ENCODE data around the gene TRIP13.
"Not testable (repeated sequence)": the region's sequence is repeated elsewhere in the genome, so short reads cannot be mapped to it uniquely, and the experiment has no call there.

TRIP13 gene

DNA sequence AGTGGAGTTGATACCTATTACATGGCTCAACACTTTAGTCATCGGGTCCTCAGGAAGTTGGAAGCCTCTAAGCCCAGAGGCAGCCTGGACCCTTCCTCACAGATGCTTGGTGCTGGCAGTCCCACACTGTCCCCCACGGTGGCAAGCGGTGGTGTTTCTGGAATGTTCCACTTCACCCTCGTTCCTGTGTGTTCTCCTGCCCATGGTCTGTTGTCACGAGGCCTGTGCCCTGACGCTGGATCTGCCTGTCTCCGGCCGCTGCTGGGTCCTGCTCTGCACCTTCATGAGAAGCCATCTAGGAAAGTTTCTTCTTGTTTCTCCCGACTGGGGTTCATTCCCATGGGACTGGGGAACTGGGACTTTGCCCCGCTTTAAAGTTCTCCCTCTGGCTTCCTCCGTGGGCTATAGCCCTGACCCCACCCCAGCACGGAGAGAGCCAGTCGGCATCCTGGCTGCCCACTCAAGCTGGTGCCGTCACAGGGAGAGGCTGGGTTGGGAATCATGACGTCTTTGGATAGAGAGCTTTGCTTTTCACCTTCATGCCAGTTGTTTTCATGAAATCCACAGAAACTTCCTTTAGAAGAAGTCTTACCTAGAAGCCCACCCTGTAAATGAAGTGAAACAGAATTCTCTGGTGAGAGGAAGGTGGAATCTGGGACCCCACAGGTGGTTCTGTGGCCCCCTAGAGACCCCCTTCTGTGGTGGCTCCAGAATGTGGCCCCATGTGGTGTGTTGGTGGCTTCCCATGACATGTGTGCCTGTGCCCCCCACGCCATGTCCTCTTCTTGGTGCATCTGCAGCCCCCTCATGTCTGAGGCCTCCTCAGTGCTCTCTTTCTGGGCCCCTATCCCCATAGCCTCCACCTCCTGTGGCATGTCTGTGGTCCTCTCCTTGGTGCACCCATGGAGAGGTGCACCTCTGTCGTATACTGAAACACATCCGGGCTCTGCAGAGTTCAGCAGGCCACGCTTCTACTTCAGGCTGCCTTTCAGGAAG is 43.8 kb downstream of the TRIP13 start:
- TF ChIP-seq, protein P1, sequence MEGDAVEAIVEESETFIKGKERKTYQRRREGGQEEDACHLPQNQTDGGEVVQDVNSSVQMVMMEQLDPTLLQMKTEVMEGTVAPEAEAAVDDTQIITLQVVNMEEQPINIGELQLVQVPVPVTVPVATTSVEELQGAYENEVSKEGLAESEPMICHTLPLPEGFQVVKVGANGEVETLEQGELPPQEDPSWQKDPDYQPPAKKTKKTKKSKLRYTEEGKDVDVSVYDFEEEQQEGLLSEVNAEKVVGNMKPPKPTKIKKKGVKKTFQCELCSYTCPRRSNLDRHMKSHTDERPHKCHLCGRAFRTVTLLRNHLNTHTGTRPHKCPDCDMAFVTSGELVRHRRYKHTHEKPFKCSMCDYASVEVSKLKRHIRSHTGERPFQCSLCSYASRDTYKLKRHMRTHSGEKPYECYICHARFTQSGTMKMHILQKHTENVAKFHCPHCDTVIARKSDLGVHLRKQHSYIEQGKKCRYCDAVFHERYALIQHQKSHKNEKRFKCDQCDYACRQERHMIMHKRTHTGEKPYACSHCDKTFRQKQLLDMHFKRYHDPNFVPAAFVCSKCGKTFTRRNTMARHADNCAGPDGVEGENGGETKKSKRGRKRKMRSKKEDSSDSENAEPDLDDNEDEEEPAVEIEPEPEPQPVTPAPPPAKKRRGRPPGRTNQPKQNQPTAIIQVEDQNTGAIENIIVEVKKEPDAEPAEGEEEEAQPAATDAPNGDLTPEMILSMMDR (IDR thresholded peaks at IDR 0.05), result no peak
- TF ChIP-seq ZFX (IDR thresholded peaks at IDR 0.05; ENCODE audit: borderline replicate concordance), result no peak

DNA sequence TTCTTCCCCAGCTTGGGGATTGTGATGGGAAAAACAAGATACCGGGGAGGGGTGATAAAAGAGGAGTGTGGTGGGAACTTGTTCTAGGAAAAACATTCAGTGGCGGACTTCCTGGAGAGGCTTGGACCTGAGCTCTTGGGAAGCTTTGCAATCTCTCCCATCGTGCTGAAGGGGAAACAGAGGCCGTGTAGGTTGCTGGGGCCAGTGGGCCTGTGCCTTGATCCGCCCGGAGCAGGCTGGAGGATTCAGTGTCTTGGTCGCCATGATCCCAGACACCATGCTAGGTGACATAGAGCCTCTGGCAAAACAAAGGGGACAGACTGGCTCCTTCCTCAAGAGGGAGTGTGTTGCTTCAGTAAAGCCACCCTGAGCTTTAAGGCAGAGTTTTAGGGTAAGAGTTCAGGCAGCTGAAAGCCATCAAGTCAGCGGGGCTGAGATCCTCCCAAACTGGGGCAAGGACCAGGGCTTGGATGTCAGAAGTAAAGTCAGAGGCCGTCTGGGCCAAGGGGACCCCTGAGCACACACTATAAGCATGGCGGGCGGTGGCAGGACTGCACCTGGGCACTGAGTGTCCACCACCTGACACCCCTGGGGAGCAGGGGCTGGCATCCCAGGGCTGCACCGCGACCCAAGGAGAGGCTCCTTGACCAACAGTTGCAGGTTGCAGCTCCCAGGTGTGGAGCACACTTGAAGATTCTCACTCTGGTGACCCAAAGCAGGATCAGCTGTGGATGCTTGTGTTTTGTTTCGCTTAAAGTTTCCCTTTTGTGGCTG is 44.7 kb downstream of the TRIP13 start:
- no peak for TF ChIP-seq ZFX (IDR thresholded peaks at IDR 0.05; ENCODE audit: borderline replicate concordance)
- TF ChIP-seq, protein P1 (IDR thresholded peaks at IDR 0.05), result no peak
- H3K27ac ChIP-seq, result no peak overlapping the region

More for the DNA sequence above, 43.8 kb downstream of the TRIP13 start:
- H3K27ac ChIP-seq, result no peak overlapping the region

DNA sequence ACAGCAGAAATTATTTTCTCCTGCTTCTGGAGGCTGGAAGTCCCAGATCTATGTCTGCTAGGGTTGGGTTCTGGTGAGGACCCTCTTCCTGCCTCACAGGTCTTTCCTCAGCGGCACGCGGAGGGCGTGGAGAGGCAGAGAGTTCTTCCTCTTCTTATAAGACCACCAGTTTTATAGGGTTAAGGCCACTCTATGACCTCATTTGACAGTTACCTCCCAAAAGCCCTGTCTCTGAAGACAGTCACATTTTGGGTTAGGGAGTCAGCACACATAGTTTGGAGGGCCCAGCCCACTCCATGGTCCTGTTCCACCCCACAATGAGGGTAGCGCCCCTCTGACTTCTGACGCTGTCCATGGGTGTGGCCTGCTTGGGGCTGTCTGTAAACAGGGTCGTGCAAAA is 46.7 kb downstream of the TRIP13 start:
- no peak for TF ChIP-seq ZFX (IDR thresholded peaks at IDR 0.05; ENCODE audit: borderline replicate concordance)
- TF ChIP-seq, protein P1 (IDR thresholded peaks at IDR 0.05), result no peak
- no peak overlapping the region for H3K27ac ChIP-seq

DNA sequence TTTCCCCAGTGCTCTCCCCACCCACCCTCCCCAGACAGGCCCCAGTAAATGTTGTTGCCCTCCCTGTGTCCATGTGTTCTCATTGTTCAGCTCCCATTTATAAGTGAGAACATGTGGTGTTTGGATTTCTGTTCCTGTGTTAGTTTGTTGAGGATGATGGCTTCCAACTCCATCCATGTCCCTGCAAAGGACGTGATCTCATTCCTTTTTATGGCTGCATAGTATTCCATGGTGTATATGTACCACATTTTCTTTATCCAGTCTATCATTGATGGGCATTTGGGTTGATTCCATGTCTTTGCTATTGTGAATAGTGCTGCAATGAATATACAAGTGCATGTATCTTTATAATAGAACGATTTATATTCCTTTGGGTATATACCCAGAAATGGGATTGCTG is 48.1 kb downstream of the TRIP13 start:
- not testable (repeated sequence) for H3K27ac ChIP-seq

DNA sequence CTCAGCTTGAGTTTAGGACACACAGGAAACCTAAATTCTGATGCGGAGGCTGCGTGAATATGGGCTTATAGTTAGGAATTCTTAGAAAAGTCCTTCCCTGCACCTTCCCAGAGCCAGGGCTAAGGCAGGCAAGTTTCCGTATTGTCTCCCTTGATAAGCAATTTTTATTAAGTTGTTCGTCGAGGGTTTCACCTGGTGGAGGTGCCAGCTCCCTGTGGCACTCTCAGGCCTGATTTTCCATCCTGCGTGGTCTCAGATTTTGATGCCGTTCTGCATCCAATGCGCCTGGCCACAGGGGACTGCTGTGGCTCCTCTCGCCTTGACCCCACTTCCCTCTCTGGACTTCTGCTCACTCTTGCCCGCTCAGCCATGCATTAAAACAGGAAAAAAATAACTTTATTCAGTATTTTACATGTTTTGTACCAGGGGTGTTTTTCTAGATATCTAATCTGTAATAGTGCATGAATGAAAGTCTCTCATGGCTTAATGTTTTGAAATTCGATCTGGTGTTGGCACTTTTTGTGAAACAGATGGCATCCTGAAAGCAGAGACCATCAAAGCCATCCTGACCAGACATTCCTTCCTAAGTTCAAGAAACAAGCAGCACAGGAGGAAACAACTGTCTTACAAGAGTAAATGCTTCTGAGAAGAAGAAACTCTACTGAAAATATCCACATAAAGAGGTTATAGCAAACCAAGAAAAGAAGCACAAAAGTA is 50.7 kb downstream of the TRIP13 start:
- no peak overlapping the region for H3K27ac ChIP-seq
- TF ChIP-seq, protein P1 (IDR thresholded peaks at IDR 0.05), result no peak
- TF ChIP-seq ZFX (IDR thresholded peaks at IDR 0.05; ENCODE audit: borderline replicate concordance), result no peak

DNA sequence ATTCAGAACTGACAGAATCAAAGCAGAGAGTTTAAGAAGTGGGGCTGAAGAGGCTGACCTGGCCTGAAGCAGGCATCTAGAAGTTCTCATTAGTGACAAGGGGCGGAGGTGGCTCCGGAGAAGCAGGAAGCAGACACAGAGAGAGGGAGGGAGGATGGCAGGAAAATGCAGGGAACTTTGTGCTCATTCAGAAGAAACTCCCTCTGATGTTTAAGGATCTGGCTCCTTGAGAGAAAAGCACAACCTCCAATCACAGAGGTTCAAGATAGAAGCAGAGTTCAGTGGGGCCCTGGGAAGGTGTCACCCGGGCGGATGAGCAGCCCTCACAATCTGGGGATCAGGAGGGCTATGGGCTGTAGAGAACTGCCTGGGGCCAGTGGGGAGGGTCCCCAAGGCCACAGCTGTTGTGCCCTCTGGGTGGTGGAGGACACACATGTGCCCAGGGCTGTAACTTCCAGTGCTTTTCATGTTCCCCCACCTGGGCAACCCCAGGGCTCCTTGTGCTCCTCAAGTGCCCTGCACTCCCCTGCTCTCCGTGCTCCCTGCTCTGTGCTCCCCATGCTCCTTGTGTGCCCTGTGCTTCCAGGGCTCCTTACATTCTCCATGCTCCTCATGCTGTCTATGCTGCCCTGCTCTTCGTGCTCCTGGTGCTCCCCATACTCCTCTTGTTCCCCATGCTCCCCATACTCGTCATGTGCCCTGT is 51.4 kb downstream of the TRIP13 start:
- TF ChIP-seq ZFX (IDR thresholded peaks at IDR 0.05; ENCODE audit: borderline replicate concordance), result no peak
- TF ChIP-seq, protein P1 (IDR thresholded peaks at IDR 0.05), result no peak
- H3K27ac ChIP-seq, result no peak overlapping the region

DNA sequence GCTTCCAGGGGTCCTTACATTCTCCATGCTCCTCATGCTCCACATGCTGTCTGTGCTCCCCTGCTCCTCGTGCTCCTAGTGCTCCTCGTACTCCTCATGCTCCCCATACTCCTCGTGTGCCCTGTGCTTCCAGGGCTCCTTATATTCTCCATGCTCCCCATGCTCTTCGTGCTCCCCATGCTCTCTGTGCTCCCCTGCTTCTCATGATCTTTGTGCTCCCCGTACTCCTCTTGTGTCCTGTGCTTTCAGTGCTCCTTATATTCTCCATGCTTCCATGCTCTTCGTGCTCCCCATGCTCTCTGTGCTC is 51.9 kb downstream of the TRIP13 start:
- TF ChIP-seq, protein P1 (IDR thresholded peaks at IDR 0.05), result no peak
- TF ChIP-seq ZFX (IDR thresholded peaks at IDR 0.05; ENCODE audit: borderline replicate concordance), result no peak
- no peak overlapping the region for H3K27ac ChIP-seq

All from 22Rv1 (cell line).